ENCODE data around the gene ULK4. TPM values are rescaled to one million over a fixed set of nuclear protein-coding genes. Genes with fewer than 3 reads are reported as not detected.

The ULK4 gene
- total RNA-seq, 4 donors from 2014 or later = 3.2 to 18.7 (median 12.6) TPM

DNA sequence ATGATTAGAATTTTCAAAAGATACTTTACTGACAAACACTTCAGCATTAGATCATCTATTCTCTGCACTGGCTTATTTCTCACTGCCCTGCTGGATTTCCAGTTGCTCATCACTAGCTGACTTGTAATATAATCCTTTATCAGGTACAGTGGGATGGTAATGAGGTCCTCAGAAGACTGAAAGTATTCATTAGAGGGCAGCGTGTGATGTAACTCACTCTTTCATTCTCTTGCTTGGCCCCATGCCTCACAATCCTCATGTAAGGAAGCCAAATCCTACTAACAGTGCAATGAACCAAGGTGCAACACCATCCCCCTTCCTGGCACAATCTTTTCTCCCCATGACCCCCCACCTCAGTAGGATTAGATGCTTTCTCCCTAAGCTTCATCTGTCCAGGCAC, 472.7 kb downstream of the ULK4 start:
- no peak for DNase-seq (ENCODE audit: low spot score in 2 of 2)
- TF ChIP-seq CTCF (IDR thresholded peaks at IDR 0.05) (no peak), POLR2A (IDR thresholded peaks at IDR 0.05) (no peak)
- intact Hi-C loops (cut with DNase I; ENCODE audit: low total_unique reads) = no loop called here
- 50 to 60% methylated on average over 1 of the region's 1 CpG for WGBS, 2 donors
- no peak overlapping the region for H3K4me3 ChIP-seq (ENCODE audit: low read depth, poor library complexity, severe bottlenecking)

DNA sequence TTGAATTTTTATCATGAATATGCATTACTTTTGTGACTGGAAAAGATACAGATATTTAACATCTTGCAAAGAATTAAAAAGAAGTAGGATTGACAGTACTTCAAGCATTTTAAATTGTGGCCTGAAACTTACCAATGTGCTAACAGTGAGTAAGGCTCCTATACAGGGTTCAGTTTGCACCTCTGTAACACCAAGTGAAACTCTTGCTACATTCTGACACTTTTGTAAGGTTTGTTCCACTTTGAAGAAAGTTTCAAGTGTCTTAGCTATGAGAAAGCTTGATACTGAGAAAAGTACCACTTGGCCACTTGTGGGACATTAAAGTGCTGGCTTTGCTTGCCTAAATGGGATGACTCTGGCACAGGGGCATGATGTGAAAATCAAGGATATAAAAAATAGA, 473.4 kb downstream of the ULK4 start:
- intact Hi-C loops (cut with DNase I; ENCODE audit: low total_unique reads) = no loop called here
- TF ChIP-seq CTCF (IDR thresholded peaks at IDR 0.05) (no peak), POLR2A (IDR thresholded peaks at IDR 0.05) (no peak)
- DNase-seq (ENCODE audit: low spot score in 2 of 2) = no peak
- no peak overlapping the region for H3K4me3 ChIP-seq (ENCODE audit: low read depth, poor library complexity, severe bottlenecking)

DNA sequence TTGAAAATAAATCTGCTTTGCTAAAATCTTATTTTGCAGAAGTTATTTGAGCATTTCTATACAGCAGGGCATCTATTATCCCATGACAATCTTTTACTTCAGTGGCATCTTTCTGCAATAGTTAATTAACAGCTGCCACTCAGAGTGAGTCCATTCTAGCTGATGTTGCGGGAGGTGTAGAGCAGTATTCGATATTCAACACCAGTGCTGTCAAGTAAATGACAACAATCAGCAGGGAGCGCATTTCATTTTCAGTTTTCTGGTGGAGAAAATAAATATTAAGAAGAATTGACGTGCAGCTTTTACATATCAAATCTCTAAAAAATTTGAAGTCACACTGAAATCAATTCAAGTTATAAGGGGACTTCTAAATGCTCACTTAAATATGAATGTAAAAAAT, 476.4 kb downstream of the ULK4 start:
- H3K4me3 ChIP-seq (ENCODE audit: low read depth, poor library complexity, severe bottlenecking) = no peak overlapping the region
- WGBS, 2 donors = 96 to 97% methylated on average over 4 of the region's 4 CpGs
- intact Hi-C loops (cut with DNase I; ENCODE audit: low total_unique reads) = no loop called here
- DNase-seq (ENCODE audit: low spot score in 2 of 2) = no peak
- no peak for TF ChIP-seq CTCF (IDR thresholded peaks at IDR 0.05)
- no peak for TF ChIP-seq POLR2A (IDR thresholded peaks at IDR 0.05)

- intact Hi-C loops (cut with DNase I; ENCODE audit: low total_unique reads) = no loop called here
Observed at GRCh38 chr3:41482134-41482533, 479.8 kb downstream of the ULK4 start.

DNA sequence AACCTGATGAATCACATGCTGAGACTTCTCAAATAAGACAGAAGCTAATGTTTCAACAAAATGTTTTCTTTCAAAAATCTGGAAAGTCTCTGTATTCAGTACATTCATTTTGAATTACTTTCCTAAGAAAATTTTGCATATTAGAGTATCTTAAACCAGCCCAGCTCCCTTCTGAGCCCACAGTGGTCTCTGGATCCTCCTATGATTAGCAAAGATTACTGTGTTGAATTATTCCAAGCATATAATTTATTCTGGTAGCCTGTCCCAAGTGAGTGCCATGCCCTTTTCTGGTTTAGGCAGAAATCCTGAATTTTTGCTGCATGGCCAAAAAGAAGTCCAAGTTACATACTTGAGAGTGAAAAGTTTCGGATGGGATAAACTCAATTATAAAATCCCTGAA, 483.6 kb downstream of the ULK4 start:
- DNase-seq (ENCODE audit: low spot score in 2 of 2) = no peak
- no peak for TF ChIP-seq POLR2A (IDR thresholded peaks at IDR 0.05)
- no peak for TF ChIP-seq CTCF (IDR thresholded peaks at IDR 0.05)
- intact Hi-C loops (cut with DNase I; ENCODE audit: low total_unique reads) = no loop called here
- 50 to 59% methylated on average over 1 of the region's 1 CpG for WGBS, 2 donors
- no peak overlapping the region for H3K4me3 ChIP-seq (ENCODE audit: low read depth, poor library complexity, severe bottlenecking)

More at GRCh38 chr3:41482134-41482533, 479.8 kb downstream of the ULK4 start:
- DNase-seq (ENCODE audit: low spot score in 2 of 2) = no peak
- no peak for TF ChIP-seq POLR2A (IDR thresholded peaks at IDR 0.05)
- no peak for TF ChIP-seq CTCF (IDR thresholded peaks at IDR 0.05)
- H3K4me3 ChIP-seq (ENCODE audit: low read depth, poor library complexity, severe bottlenecking) = no peak overlapping the region
- 69 to 77% methylated on average over 2 of the region's 2 CpGs for WGBS, 2 donors

GRCh38 chr3:41477399-41478014, 484.4 kb downstream of the ULK4 start:
- DNase-seq (ENCODE audit: low spot score in 2 of 2) = no peak
- 81 to 94% methylated on average over 2 of the region's 2 CpGs for WGBS, 2 donors
- H3K4me3 ChIP-seq (ENCODE audit: low read depth, poor library complexity, severe bottlenecking) = no peak overlapping the region
- TF ChIP-seq CTCF (IDR thresholded peaks at IDR 0.05) (no peak), POLR2A (IDR thresholded peaks at IDR 0.05) (no peak)
- intact Hi-C loops (cut with DNase I; ENCODE audit: low total_unique reads) = no loop called here

Data from lower leg skin (tissue), 4 donors.